NCI-H82 (cell line): ENCODE measurements around the gene C11orf21.

Source experiments
- DNase-seq: peaks from one replicate; lab custom pipeline; 2025; lab: John Stamatoyannopoulos, UW

The C11orf21 gene

GRCh38 chr11:2308713-2309112 lies 7.0 kb upstream of the C11orf21 start:
- DNase-seq = no peak

GRCh38 chr11:2307501-2308331 lies 6.0 kb upstream of the C11orf21 start:
- DNase-seq = no peak

GRCh38 chr11:2306877-2307500 lies 5.3 kb upstream of the C11orf21 start:
- no peak for DNase-seq

- no peak for DNase-seq
These were observed 4.7 kb upstream of the C11orf21 start for GRCh38 chr11:2306452-2306823.

GRCh38 chr11:2305788-2306451 lies 4.2 kb upstream of the C11orf21 start:
- DNase-seq = no peak

GRCh38 chr11:2305140-2305778 lies 3.5 kb upstream of the C11orf21 start:
- DNase-seq = peak; percentile 77

- DNase-seq = no peak
These were observed 2.9 kb upstream of the C11orf21 start for GRCh38 chr11:2304506-2305139.

GRCh38 chr11:2303627-2304505 lies 2.1 kb upstream of the C11orf21 start:
- DNase-seq = no peak

GRCh38 chr11:2302896-2303626 lies 1.3 kb upstream of the C11orf21 start:
- no peak for DNase-seq

- DNase-seq = no peak
These were observed 683 bp upstream of the C11orf21 start for GRCh38 chr11:2302306-2302895.

- DNase-seq = no peak
These were observed 635 bp downstream of the C11orf21 start for GRCh38 chr11:2300936-2301630.

- DNase-seq = no peak
These were observed 1.3 kb downstream of the C11orf21 start for GRCh38 chr11:2300290-2300935.

GRCh38 chr11:2299773-2300172 lies 1.9 kb downstream of the C11orf21 start:
- DNase-seq = no peak

GRCh38 chr11:2298795-2299761 lies 2.6 kb downstream of the C11orf21 start:
- DNase-seq = peak; percentile 26

GRCh38 chr11:2298131-2298794 lies 3.5 kb downstream of the C11orf21 start:
- no peak for DNase-seq

GRCh38 chr11:2297623-2298030 lies 4.1 kb downstream of the C11orf21 start:
- no peak for DNase-seq
